Raji (cell line): Measurements from ENCODE around the gene DPH5.

Experiments
- POLR2A ChIP-seq: IDR thresholded peaks from 2 replicates; pipeline ENCODE4 v1.6.1; 2011; ENCODE audit warnings: low read depth, low read length, control low read depth; ENCODE audit not compliant: insufficient read depth

The DPH5 gene

DNA sequence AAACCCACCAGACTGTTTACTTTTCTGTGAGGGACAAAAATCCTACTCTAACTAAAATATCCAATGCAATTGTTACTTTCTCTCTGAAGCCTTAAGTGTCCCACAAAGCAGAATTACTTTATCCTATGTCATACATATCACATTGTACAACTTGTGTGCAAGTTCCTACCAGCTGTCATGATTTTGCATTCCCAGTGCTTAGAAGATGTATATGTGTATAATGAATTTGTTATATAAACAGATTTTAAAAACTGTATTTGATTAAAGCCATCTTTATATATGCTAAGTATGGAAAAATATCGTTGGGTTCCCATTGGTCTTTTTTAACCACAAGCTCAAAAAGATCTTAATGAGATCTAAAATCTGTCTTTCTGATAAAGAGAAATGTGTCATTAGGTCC lies 57.0 kb downstream of the DPH5 start:
- TF ChIP-seq POLR2A: no peak

DNA sequence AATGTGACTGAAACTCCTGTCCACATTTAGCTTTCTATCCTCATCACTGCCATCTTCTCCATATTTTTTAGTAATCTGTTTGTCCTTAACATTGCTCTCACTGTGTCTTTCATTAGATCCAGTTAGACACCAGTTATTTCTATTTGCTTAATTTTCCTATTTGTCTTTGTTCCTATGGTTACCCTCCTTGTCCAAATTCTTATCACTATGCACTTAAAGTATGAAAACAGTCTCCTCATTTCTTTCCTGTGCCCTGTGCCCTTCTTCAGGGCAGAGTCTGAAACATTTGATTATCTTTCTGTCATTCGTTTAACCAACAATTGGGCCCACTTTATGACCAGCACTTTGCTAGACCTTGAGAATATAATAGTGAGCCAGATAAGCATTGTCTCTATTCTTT lies 65.5 kb downstream of the DPH5 start:
- no peak for TF ChIP-seq POLR2A

DNA sequence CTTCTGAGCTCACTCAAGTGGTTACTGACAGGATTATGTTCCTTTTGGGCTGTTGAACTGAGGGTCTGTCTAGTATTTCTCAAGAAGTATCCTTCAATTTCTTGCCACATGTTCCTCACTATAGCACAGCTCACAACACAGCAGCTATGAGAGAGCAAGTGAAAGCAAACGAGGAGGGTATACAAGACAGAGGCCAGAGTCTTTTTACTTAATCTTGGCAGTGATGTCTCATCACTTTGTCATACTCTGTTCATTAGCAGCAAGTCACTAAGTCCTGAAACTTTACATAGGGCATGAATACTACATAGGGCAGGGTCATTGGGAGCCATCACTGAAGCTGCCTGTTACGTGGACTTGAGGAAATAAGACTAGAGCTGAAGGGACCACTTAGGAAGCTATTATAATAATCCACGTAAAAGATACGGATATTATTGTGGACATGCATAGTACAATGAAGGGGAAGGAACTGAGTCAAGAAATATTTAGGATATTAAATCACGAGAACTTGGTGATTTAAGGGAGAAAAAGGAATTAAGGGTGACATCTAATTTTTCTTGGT lies 66.0 kb downstream of the DPH5 start:
- TF ChIP-seq POLR2A: no peak

DNA sequence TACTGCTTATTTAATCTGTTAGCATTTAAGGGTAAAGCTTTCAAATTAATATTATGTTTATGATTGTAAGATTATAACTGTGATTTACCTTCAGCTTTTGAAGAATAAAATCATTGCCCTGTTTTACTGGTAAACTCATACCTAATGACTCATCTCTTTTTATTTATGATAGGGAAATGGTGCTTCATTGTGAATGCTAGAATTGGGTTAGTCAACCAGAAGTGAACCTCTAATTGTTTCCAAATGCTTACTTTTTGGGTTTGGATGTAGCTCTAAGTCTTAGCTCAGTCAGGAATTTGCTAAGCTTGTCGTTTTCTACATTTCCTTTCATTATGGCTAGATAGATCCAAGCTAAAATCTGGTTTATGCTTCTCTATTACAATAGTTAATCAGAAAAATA lies 70.3 kb downstream of the DPH5 start:
- no peak for TF ChIP-seq POLR2A

DNA sequence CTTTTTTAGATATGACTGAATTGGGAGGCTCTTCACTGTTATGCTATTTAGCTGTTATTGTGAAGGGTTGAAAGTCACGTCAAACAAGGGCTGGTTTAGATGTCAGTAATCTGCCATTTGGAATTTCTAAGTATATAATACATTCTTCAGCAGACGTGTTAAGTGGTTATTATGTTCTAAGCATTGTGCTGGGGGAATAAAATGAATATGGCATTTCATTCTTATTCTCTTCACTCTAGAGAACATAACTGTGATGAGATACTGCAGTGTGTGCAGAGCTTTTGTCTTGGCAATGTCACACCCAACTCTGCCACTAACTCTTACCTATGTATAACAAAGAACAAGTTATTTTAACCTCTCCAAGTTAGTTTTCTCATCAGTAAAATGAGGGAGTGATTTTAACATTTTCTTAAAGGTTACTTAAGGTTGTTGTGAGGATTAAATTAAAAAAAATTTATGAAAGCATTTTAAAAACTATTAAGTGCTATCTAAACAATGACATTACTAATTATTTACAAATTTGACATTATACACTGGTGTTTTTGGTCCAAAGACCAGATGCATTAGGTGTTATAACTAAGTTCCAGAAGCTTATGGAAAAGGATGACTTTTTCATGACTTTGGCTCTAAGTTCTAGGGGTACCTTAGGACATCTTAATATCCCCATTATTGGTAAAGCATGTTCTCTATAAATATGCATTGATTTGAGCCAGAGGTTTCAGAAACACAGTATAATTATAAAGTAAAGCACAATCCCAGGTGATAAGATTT lies 71.4 kb downstream of the DPH5 start:
- no peak for TF ChIP-seq POLR2A

DNA sequence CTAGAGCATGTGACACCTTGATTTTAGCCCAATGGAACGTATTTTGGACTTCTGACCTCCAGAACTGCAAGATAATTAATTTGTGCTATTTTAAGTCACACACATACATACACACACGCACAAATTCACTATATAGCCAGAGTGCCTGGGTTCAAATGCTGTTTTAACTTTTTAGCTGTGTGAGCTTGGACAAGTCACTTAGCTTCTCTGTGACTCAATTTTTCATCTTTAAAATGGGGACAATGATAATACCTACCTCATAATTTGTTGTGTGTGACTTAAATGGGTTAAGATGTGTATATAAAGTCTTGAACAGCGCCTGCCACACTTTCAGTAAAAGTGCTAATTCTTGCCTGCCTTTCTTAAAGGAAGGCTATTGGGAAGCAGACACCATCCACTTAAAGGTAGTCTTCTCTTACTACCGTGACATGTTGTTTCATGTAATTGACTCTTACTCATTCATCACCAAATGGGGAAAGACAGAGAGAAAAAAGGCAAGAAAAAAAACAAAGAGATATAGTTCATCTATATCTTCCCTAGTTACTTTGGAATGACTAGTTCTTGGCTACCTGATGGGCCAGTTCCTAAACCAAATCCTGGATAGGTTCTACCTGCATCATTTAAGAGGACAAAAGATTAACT lies 73.4 kb downstream of the DPH5 start:
- TF ChIP-seq POLR2A: no peak

DNA sequence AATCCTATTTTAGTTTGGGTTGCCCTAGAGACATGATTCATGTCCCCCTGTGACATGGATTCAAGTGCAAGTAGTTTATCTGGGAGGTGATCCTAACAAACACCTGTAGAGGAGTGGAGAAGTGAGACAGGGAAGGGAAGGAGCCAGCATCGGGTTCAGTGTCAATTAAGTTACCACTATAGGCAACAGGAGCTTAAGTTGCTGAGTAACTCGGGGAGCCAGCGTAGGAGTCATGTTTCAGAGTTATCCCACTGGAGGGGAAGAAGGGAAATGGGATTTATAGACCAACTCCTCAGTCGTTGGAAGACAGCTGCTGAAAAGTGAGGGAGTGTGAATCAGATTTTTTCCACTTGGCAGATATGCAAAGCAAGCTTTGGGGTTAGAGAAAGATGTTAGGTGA lies 74.8 kb downstream of the DPH5 start:
- TF ChIP-seq POLR2A: no peak

DNA sequence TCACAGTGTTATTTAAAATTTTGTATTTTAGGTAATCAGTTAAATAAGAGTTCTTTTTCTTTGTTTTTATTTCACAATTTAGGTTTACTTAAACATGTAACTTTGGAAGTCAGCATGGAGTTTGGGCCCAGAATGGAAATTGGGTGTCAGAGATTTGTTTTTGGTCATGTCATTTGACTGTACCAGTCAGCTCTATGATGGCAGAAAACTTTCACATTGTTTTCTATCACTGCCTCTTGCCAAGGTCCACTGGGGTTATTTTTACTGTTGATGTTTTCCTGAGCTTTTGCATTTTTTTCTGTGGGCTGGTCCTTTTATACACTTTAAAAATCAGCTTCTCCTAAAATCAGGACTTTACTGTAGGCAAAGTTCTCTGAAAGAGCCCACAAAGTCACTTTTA lies 75.2 kb downstream of the DPH5 start:
- no peak for TF ChIP-seq POLR2A

DNA sequence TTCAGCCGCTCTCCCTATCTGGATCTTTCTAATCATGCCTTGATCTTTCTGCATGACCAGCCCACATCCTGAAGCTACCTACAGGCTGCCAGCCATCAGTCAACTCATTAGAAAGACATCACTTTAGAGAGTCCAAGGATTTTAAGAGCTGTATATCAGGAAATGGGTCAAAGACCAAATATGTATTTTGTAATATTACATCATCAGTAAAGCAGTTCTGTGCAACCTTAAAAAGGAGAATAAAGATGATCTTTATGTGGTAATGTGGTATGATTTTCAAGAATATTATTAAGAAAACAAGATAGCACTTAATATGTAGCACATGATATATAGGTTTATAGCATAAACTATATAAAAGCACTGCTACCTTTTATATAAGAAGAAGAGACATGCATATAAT lies 82.1 kb downstream of the DPH5 start:
- no peak for TF ChIP-seq POLR2A

DNA sequence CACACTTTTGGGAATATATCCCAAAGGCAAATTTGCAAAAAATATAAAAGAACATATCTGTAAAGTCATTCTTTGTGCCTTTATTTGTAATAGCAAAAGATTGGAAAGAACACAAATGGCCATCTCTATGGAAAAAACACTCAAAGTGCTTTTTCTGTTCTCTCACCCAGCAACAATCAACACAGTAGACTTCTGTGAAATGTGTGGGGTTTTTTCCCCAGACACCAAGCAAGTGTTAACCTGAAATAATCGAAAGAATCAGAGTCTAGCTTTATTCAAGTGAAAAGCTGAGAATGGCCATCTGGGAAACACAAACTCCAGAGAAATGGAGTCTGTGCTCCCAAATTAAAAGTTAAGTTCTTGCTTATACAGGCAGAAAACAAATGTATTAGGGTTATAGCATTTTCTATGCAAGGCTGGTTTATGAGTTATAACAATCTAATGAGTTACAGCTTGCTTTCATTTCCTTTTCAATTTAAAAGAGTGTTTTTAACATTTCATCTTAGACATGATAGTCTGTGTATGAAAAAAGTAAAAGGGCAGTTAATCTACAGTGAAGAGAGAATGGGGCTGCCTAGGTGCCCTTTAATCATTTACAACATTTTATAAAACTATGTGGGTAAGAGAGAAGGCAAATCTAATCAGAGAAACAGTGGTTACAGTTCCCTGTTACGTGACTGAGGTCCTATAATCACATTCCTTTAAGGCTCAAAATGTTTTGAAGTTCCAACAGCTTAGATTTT lies 83.1 kb downstream of the DPH5 start:
- no peak for TF ChIP-seq POLR2A

DNA sequence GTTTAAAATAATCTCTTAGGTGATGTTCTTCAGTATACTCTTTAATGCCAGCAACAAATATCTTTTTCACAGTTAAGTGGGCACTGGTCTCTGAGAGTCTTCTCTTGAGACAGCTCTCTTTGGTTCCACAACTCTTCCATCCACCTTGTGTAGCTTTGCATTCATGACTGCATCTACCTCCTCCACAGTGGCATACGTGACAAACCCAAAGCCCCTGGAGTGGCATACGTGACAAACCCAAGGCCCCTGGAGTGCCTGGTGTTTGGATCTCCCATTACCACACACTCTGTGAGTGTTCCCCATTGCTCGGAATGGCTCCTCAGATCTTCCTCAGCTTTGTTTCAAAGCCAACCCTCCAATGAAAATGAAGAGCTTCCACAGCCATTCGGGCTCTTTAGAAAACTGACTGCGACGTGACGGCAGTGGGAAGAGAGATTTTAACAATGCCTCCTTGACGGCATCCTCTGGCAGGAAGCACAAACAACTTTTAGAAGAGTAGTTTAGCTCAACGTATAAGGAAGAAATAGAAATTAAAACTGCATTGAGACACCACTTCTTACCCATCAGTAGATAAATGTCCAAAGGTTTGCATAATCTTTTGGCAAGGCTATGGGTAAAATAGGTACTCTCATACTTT lies 83.9 kb downstream of the DPH5 start:
- TF ChIP-seq POLR2A: no peak

DNA sequence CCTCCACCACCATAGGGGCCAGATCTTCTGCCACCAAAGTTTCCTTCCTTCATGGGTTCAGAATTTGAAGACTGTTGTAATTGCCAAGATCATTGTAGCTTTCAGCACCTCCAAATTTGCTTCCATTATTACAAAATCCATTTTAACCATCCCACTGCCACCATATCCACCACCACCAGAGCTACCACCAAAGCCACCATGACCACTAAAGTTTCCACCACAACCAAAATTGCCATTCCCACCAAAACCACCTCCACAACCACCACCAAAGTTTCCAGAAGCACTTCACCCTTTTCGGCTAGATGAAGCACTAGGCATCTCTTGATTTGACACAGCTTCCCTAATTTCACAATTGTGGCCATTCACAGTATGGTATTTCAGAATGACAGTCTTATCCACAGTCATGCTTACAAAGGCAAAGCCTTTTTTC lies 84.5 kb downstream of the DPH5 start:
- TF ChIP-seq POLR2A: no peak
